DMS153 (cell line): Measurements from ENCODE around the gene STAT6.

Experiments used
- DNase-seq: peaks from one replicate; lab custom pipeline; 2025; lab: John Stamatoyannopoulos, UW

The STAT6 gene

DNA sequence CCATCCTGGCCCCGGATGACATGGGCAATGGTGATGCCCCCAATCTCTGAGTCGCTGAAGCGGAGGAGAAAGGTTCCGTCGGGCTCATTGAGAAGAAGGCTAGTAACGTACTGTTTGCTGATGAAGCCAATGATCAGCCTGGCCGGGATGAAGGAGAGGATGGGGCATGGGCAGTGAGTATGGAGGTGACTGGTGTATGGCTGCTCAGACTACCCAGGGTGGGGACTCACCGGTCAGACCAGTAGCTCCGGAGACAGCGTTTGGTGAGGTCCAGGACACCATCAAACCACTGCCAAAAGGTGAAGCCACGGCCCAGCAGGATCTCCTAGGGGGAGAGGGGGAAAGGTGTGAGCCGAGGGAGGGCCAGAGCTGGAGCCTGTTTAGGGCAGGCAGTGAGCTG is 11.4 kb downstream of the STAT6 start:
- no peak for DNase-seq

DNA sequence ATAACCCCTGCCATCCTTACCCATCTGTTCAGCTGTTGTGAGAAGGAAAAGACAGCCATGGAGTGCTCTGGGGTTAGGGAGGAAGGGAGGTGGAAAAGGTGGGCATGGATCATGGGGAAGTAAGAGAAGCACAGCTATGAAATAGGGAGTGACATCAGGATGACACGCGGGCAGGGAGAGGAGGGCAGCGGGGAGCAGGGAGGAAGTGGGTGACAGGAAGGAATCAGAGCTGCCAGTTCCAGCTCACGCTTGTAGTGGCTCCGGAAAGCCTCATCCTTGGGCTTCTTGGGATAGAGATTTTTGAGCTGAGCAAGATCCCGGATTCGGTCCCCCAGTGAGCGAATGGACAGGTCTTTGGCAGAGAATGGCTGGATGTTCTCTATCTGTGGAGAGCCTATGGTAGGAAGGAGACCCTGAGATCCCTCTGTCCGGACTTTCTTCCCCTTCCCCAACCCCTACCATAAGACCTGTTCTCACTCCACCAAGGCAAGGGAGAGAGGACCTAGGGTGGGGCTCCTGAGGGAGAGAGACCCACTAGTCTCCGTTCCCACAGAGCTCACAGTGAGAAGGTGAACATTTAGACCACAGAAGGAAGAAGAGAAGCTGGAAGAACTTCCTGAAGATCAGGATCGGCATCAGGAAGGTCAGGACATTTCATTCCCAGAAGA is 12.0 kb downstream of the STAT6 start:
- DNase-seq, result no peak

DNA sequence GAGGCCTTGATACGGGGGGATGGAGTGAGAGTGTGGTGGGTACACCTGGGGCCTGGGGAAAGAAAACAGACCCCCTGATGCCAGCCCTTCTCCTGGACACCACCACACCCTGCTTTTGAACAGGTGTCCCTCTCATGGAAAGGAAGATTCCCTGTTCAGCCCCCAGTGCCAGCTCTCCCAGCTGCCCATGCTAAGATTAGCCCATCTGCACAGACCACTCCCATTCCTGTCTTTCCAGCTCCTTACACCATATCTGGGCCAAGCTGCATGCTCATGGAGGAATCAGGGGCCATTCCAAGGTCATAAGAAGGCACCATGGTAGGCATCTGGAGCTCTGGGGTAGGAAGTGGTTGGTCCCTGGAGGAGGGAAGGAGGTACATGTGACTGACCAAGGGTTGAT is 12.6 kb downstream of the STAT6 start:
- DNase-seq, result no peak

DNA sequence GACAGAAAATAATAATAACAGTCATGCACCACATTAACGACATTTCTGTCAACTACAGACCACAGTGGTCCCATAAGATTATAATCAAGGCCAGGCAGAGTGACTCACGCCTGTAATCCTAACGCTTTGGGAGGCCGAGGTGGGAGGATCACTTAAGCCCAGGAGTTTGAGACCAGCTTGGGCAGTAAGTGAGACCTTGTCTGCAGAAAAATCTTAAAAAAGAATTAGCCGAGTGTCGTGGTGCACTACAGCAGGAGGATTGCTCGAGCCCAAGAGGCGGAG is 13.7 kb downstream of the STAT6 start:
- no peak for DNase-seq

DNA sequence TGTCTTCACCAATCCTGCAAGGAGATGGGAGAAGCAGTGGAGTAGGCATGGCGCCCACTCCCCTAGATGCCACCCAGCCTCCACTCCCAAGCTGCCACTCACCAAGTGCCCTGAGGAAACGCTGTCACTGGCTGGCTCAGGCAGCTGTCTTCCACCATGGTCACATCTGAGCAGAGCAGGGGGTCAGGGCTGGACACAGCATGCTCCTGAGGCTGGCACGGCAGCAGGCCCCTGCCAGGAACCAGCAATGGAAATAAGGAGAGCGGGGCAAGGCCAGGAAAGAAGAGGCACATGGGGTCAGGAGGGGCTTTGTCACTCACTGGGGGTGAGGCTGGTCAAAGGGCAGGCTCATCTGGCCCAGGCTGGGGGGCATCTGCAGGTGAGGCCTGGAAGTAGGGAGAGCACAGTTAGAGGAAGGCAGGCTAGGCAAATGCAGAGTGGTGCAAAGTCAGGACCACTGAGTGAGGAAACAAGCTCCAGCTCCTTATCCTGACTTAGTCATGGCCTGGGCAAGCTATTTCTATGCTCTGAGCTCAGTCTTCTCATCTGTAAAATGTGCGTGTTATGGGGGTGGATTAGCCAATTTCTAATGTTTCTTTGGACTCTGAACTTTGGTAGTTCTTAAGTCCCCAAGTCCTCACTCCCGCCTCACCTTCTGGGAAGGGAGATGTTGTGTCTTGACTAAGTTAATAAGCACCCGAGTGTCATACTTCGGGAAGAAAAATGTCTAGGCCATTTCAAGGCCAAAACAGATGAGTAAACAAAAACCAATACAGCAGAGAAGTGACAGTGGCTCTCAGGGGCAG is 14.2 kb downstream of the STAT6 start:
- no peak for DNase-seq

DNA sequence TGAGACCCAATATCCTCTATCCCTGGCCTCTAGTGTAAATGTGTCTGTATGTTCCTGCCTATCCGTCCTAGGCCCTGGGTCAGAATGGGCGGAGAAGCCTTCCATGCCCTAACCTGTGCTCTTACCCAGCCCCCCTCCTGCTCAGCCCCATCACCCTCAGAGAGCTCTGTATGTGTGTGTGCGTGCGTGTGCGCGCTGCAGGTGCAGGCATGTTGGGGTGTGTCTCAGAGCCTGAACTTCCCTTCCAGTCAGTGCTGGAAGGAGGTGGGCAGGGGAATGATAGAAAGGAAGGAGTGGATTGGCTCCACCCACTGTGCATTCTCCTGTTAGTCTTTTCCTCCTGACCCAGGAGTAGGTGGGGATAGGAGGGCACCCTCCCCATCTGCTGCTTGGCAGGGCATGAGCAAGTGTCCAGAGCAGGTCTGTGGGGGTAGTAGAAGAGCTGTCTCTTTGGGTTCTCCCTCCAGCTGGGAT is 15.0 kb downstream of the STAT6 start:
- peak; percentile 78 for DNase-seq

DNA sequence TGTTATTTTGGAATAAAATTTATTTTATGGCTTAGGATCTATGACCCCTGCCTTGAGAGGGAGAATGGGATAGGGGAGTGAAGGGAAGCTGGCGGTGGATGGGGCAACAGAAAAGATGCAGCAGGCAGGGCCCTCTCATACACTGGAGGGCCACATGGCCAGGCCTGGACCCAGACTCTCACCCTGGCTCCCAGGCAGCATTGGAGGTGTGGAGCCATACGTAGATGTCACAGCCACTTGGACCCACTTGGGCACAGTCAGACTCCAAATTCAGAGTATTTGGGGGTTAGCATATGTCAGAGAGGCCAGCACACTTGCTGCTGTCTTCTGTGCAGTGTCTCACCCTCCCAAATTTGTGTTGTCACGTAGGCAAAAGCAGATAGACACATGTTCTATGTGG is 15.7 kb downstream of the STAT6 start:
- DNase-seq, result no peak

DNA sequence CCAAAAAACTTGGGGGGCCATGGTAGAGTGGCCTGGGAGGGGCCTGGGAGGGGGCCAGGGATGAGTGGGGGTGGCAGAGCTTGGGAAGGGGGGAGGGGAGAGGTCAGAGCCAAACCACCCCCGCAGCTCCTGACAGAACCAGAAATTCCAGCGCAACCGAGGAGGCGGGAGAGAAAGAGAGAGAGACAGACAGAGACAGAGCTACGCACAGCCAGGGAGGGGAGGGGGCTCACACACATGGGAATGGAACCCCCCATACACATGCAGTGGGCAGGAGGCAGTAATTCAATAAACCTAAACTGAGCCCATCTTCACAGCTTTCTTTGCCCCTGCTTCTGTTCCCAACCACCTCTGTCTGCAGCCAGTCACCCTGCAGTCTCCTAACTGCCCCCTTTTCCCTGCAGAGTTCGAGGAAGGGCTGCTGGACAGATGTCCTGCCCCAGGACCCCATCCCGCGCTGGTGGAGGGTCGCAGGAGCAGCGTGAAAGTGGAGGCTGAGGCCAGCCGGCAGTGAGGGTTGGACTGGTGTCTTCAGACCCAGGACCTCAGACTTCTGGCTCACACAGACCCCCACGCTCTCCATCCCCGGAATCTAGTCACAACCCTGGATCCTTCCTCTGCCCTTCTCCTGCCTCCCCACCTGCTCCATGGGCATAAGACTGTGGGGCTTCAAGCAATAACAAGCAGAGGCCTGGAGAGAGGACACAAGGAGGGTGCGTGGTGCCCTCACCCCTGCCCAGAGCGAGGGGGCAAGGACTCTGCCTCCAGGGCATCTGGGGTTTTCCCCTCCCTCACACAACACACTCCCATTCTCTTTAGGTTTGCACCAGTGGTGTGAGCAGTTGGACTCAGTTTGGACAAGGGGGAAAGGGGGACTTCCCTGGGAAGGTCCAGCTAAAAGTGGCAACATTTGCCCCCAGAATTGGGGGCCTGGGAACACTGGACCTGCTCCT is 16.7 kb downstream of the STAT6 start:
- no peak for DNase-seq

DNA sequence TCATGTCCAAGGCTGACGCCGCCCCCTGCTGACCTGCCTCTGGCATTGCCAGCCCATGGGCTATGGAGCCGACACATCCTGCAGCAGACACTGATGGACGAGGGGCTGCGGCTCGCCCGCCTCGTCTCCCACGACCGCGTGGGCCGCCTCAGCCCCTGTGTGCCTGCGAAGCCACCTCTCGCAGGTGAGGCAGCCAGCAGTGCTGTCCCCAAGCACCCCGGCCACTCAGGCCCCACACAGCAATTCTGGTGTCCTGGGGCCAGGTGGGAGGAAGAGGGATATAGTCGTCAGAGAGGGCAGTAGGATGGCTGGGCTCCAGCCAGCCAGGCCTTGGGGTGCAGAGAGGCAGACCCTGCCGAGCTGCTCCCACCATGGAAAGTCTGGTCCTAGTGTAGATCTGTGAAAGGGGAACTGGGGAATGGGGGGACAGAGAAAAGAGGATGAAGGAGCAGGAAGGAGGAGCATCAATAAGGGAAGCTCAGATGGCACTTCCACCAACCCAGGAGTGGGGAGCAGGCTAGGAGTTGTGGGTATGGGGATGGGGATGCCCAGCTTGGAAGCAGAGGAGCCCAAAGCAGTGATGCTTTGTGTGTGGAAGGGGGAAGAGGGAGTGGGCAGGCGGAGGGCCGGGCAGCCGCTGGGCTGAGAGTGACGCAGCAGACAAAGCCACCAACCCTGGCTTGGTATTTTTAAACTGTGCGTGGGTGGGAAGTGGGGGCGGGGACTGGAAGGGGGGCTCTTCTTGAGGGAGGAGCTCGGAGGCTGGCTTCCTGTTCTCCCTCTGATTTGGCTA is 17.6 kb downstream of the STAT6 start:
- no peak for DNase-seq

DNA sequence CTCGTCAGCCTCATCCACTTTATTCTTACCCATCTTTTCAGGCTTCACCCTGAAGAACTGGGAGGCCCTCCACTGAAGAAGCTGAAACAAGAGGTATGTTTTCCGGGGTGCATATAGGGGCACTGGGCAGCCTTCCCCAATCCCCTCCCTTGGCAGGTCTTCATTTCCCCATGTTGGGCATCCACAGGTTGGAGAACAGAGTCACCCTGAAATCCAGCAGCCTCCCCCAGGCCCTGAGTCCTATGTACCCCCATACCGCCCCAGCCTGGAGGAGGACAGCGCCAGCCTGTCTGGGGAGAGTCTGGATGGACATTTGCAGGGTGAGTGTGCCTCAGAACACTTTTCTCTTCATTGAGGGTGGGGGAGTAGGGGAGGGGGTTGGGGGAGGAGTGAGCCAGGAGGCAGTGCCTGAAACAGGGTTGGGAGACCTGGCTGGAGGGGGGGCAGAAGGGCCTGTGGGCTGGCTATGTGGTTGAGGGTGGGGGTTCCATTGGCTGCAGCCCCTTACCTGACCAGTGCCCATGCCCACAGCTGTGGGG is 18.2 kb downstream of the STAT6 start:
- DNase-seq, result no peak

DNA sequence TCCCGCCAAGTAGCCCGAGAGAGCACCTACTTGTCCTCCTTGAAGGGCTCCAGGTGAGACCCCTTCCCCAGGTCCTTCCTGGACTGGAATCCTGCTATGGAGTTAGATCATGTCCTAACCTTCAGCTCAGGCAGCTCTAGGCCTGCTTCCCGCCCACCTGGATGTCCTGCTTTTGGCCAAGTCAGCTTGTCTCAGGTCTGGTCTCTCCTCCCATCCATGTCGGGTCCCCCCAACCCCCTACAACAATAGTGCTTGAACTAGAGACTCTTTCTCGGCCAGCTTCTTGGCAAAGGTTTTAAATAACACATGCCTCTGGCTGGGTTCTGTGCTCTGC is 18.7 kb downstream of the STAT6 start:
- DNase-seq, result no peak

DNA sequence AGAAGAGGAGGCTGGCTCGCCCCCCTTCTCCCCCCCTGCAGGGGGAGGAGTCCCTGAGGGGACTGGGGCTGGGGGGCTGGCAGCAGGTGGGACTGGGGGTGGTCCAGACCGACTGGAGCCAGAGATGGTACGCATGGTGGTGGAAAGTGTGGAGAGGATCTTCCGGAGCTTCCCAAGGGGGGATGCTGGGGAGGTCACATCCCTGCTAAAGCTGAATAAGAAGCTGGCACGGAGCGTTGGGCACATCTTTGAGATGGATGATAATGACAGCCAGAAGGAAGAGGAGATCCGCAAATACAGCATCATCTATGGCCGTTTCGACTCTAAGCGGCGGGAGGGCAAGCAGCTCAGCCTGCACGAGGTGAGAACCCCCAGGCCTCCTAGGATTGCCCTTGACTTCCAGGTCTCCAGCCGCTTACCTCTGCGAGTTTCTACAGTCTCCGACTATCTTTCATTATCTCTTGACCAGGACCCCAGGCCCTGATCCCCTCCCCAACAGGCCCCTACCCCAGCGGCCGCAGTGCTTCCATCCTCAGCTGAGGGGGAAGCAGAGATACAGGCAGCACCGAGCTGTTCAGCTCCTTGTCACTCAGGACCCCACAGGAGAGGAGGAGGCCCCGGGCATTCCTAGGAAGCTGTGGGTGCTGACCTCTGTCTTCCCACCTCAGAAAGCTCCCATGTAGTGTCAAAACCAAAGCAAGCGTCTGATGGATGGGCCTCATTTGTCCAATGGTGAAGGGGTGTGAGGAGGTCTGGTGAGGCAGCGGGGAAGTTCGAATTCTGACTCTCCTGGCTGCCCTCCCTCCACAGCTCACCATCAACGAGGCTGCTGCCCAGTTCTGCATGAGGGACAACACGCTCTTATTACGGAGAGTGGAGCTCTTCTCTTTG is 19.3 kb downstream of the STAT6 start:
- DNase-seq, result no peak

DNA sequence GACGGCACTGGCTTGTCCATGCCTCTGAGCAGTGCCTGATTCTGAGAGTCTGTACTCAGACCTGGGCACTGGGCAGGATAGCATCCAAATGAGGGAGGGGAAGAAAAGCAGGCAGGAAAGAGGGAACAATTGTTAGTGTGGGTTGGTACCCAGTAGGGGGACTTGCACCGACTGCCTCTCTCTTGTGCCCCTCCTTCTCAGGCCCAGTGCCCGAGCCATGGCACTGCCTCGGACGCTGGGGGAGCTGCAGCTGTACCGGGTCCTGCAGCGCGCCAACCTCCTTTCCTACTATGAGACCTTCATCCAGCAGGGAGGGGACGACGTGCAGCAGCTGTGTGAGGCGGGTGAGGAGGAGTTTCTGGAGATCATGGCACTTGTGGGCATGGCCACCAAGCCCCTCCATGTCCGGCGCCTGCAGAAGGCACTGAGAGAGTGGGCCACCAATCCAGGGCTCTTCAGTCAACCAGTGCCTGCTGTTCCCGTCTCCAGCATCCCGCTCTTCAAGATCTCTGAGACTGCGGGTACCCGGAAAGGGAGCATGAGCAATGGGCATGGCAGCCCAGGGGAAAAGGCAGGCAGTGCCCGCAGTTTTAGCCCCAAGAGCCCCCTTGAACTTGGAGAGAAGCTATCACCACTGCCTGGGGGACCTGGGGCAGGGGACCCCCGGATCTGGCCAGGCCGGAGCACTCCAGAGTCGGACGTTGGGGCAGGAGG is 20.1 kb downstream of the STAT6 start:
- DNase-seq, result no peak

DNA sequence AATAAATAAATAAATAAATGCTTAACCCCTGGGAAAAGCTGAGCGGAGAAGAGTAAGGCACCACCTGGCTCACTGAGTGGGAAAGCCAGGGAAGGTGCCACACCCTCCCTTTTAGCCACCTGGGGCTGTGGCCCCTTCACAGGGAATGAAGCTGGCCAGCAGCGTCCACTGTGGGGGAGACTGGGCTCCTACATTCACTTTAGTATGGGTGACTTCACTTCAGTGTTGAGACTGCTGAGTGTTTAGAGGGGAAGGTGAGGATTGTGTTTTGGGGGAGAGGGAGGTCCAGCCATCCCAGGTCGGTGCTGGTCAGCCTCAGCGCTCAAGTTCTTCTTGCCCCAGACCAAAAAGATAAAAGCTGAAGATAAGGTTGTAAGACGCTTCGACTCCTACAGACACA is 20.7 kb downstream of the STAT6 start:
- DNase-seq, result no peak

DNA sequence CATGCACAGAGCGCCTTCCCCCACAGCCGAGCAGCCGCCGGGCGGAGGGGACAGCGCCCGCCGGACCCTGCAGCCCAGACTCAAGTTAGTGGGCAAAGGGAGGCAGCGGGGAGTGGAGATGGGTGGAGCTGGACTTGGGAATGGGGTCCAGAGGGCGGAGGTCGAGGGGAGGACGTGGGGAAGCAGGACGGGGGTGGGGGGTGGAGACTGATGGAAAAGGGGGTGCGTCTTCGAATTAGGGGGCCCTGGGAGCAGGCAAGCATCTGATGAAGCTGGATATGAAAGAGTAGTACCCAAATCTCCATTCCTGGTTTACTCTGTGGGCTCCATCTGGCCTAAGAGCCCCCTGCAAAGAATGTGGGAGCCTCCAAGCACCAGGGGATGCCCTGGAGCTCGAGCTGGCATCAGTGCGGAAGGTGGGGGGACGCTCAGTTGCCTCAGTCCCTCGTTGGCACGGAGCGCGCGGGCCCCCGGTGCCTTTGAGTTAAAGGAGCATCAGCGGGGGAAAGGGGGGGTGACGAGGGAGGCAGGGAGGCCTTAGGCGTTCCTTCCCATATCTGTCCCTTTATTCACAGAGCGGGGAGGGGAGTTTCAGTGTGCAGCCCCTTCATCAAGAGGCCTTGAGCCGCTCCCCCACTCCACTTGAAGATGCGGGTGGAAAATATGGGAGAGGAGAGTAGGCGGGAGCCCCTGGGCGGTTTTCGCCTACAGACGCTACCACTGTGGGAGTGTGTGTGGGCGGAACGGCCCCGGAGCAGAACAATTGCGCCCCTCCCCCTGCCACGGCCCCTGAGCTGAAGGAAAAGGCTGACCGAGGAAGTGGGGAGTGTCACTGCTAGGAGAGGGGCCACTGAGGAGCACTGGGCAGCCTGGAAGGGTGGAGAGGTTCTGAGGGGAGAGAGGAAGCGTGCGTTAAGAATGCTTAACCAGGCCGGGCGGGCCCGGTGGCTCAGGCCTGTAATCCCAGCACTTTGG is 21.6 kb downstream of the STAT6 start:
- no peak for DNase-seq

DNA sequence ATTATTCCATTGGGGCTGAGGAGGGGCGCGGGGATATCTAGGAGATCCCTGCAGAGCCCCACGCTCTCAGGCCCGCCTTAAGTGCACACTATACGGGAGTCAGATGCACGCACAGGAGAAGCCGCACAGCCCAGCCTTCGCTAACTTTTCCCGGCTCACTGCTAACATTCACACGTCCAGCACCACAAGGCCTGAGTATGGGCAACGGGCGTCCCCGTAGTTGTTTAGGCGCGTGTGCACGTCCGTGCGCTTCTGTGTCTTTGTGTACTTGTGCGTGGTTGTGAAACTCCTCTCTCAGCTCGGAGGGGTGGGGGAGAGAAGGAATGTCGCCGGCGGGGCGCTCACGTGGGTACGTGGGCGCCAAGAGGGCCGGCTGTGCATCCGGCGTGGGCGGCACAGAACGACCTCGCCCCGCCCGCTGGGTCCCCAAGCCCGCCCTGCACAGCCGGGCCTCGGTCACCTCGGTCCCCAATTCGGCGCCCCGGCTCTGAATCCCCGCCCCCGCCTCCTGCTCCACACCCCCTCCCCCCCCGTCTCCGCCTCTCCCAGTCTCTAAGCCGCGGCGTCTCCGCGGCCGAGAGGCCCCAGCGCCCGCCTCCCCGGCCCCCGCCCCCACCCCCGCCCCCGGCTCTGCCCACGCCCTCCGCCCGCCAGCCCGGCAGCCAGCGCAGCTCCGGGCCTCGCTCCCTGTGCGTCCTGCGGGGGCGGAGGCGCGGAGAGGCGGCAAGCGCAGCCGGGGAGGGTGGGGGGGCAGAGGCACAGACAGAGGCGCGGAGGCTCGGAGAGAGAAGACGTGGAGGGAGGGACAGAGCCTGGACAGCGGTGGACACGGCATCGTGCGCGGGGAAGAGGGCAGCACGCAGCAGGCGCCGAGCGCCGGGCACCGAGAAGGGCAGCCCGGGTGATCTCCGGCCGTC is 22.6 kb downstream of the STAT6 start, which contains the start of gene NAB2:
Gene NAB2 (plus strand): TSS at position 761 of the 917 bp plus-strand sequence. CDS start 158 bp downstream, outside the sequence.
- peak; percentile 74 for DNase-seq

DNA sequence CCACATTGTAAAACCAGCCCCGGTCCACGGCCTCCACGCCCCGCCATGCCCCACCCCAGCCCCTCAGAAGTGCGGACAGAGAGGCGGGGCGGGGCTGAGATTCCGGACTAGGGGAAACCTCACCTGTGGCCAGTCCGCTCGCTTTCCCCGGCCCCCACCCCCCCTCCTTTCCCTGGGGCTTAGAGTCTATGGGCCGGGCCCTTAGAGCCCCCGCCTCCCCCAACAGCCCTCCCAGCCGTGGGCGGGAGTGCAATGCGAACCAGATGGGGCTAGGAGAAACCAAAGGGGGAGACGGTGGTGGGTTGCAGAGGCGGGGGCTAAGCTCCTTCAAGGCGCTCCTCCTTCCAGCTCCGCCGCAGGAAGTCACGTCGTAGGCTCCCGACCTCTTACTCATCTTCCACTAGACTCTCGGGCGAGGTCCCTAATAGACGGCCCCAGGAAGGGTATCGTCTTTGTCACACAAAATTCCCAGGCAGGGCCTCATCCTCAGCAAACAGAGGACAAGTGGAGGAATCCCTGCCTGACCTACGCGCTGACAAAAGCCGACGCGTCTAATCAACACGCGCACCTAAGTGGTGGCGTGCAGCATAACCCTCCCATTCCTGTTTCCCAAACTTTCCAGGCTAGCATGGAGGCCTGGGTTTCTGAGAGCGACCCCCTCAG is 23.3 kb downstream of the STAT6 start:
- DNase-seq, result no peak
